A204.1 (cell line): ENCODE measurements around the gene VIPR2.

Experiments
- FAIRE-seq: peaks from 2 replicates; lab custom pipeline; 2012; peaks lifted over from hg19 to GRCh38; lab: Jason Lieb, UNC

Gene VIPR2

GRCh38 chr7:159119851-159120539, 24.7 kb downstream of the VIPR2 start:
- no peak for FAIRE-seq

DNA sequence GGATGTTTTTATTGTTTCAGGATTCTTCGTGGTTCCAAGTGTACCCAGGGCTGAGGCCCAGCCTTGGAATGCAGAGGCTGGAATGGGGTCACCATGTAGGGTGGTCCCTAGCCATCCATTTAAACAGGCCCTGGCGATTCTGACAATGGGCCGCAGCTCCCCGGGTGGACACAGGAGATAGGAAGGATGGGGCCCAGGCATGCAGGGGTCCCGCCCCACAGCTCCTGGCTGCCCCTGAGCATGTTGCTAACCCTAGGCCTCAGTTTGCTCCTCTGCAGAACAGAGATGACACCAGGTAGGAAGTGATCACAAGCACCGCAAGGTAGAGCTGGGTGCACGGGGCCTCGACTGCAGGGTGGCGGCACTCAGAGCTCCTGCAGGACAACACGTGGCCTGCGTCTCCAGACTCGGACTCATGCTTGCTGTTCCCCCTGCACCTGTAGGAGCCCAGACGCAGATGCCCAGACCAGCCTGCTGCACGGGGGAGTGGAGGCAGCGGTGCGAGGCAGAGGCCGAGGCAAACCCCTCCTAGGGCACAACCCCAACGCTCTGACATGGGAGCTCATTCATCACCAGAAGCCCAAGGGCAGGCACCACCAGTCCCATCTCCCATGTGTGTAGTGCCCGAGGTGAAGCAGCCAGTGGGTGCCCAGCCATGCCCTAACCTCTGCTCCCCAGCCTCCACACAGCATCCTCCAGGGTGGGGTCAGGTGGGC, 25.5 kb downstream of the VIPR2 start:
- FAIRE-seq: no peak

DNA sequence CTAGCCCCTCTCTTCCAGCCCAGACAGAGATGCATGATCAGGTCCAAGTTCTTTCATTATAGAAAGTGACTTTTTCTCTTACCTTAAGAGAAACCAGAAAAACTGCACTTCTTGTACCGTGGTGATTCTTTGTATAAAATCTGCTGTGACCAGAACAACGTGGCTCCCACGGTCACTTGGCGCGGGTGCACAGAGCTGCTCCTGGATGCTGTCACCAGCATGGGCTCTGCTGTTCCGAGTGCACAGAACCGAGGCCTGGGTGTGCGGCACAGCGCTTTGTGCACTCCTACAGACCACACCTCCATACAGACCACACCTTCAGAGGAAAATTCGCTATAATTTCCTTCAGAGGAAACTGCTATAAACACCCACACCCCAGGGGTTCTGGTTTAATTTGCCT, 26.0 kb downstream of the VIPR2 start:
- no peak for FAIRE-seq

- FAIRE-seq: no peak
Observed at GRCh38 chr7:159118197-159118595, 26.5 kb downstream of the VIPR2 start.

- FAIRE-seq: no peak
Observed at GRCh38 chr7:159117366-159118196, 27.1 kb downstream of the VIPR2 start.

DNA sequence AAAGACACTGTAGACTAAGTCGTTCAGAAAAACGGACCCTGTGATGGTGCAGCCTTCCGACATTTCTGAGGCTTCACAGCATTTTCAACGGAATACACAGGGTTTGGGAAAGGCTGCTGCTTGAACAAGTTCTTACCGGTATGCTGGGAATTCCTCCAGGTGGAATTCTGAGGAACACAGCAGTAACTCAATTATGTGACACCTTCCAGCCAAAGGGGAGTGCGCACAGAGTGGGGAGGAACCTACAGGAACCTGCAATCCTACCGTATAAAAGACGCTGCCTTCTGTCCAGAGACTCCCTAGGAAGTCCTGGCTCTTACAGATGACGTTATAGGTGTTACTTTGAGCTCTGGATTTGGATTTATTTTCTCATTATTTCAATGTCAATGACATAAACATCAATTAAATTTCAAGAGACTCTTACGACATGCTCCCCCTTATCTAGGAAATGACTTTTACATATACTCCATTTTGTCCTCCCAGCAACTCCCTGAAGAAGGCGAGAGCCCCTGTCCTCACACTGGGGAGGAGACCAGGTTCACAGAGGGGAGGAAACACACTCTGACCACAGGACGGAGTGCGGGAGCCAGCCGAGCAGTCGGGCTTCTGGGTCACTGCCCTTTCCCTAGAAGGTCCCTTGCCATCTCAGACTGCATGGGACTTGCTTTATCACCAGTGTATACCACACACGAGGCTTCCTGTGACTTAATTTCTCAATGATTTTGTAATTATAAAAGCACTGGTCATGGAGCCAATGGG, 27.9 kb downstream of the VIPR2 start:
- FAIRE-seq: no peak

DNA sequence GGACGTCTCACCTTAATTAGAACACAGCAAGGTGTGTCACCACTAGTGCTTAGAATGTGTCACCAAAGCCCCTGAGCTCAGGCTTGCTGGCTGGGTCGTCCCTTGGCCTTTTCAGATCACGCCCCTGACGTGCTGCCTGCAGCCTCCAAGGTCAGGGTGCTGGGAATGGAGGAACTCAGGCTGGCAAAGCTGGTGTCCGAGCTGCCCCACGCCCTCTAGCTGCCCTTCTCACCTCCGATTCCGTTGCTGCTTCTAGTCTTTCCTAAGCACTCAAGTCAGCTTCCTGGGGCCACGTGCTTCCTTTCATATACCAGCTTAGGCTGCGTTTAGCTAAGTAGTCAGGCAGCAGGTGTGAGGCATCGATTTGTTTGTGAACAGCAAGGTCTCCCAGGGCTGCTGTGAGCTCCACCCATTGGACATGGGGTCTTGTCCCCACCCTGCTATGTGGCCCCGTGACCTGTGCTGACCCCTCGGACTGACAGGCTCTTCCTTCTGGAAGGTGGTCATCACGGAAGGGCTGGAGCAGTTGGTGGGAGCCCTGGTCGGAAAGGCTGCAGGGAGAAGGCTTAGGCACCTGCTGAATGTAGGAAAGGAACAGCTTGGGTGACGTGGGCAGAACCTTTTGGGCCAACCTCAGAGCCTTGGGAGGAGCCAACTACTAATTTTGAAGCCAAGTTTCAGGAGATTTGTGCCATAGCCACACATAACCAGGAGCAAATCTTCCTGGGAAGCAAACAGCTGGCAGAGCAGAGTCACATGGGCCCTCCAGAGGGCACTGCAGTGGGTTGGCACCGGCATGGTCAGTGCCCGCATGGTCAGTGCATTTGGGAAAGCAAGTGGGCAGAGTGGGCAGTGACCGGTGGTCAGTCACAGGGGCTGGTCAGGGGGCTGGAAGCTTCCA, 28.8 kb downstream of the VIPR2 start:
- no peak for FAIRE-seq

DNA sequence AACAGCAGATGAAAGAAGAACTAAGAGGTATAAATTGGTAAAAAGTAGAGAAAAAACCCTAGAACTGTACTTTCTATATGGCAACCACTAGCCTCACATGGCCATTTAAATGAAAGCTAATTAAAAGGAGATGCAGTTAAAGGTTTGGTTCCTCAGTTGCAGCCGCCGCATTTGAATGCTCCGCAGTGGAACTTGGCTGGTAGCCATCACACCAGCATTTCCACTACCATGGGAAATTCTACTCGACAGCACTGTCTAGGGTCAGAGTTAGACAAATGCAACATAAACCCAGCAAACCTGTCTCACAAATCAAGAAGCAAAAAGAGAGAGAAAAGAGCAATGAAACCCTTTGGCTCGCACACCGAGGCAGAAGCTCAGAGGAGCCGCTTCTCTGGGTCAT, 29.7 kb downstream of the VIPR2 start:
- FAIRE-seq: no peak

DNA sequence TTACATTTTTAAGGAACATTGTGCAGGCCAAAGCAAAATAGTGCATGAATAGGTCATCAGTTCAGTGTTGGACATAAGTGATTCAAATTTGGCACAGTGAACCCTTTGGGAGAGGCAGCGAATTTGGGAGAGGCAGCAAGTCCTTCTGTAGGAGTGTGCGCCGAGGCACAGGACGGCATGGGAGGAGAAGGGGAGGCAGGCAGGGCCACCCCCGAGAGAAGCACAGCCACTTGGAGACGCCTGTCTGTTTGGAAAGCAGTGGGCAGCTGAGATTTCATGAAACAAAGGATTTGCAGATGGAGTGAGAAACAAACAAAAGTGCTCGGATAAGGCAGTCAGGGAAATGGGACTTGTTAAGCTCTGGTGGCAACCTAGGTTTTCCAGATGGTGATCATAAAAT, 30.6 kb downstream of the VIPR2 start:
- no peak for FAIRE-seq

DNA sequence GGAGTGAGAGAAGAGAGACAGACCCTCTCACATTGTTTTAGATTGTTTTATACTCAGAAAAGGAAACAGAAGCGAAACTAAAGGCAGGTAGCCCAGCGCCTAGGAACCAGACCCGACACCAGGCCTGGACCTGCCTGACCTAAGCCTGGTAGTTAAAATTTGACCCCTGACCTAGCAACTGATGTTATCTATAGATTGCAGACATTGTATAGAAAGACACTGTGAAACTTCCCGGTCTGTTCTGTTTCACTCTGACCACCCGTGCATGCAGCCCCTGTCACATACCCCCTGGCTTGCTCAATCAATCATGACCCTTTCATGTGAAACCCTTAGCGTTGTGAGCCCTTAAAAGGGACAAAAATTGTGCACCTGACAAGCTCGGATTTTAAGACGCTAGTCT, 31.6 kb downstream of the VIPR2 start:
- no peak for FAIRE-seq

DNA sequence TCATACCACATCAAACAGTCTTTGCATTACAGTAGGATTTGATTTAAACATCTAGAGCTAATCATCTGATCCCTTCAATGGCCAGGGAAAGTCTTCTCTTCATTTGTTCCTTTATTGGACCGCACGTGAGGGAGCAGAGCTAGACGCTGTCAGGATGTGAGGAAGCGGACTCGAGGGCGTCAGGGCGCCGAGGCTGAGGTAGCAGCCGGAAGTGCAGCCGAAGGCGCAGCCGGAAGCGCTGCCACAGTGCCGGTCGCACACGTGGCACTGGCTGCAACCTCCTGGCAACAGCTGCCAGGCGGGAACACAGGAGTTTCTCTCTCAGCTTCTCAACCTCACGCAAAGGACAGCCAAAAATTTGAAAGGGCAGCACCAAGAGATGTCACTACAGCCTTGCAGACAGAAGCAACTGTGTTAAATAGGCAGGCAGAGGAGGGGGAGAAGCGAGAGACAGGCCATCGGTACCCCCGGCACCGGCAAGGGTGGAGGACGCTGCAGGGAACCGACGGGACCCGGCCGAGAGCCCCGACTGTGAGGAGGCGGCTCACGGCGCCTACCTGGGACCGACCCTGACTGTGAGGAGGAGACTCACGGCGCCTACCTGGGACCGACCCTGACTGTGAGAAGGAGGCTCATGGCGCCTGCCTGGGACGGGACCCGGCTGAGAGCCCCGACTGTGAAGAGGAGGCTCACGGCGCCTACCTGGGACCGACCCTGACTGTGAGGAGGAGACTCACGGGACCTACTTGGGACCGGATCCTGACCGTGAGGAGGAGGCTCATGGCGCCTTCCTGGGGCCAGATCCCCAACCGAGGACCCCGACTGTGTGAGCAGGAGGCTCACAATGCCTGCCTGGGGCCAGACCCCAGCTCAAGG, 32.3 kb downstream of the VIPR2 start:
- no peak for FAIRE-seq

DNA sequence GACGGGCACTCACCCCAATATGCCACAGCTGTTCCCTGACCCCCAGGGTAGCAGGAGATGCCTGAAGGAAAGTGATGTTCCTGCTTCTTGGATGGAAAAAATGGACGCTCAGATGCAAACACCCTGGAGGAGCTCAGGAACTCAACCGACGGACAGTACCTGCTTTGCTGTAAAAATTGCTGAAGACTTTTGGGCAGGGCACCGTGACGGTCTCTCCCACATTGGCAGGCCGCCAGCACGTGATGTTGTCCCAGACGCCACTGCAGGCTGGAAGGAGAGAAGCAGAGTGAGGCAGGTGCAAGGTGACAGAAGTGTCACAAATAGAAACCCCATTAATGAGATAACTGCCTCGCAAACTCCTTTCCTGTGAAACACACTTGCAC, 35.0 kb downstream of the VIPR2 start:
- FAIRE-seq: no peak

DNA sequence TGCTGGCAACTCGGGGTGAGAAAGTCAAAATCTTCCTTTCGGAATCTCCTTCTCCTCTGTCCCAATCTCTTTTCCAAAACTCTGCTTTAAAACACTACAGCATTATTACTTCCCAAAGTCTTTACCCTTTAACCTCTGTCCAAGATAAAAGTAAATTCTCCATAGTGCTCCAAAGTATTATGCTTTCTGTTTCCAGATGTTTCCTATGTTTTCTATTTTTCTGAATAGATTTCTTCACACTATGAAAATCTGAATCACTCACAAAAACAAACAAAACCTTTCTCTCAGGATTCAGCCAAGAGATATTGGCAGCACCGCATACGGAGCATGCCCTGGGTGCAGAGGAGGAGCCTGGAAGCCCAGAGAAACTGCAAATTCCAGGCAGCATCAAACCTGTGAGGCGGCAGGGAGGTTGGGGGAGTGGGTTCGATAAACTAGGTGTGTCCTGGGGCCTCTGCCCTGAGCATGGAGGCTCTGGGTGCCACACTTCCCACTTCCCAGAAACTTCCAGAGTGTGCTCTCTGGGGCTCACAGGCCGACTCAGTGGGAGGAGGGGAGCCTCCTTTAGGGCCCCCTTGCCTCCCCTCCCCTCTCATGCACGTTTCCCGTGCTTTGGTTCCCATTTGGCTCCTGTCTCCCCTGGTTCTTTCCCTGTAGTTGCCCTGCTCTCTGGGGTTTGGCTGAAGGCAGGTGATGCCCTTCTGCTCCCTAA, 35.6 kb downstream of the VIPR2 start:
- FAIRE-seq: no peak

DNA sequence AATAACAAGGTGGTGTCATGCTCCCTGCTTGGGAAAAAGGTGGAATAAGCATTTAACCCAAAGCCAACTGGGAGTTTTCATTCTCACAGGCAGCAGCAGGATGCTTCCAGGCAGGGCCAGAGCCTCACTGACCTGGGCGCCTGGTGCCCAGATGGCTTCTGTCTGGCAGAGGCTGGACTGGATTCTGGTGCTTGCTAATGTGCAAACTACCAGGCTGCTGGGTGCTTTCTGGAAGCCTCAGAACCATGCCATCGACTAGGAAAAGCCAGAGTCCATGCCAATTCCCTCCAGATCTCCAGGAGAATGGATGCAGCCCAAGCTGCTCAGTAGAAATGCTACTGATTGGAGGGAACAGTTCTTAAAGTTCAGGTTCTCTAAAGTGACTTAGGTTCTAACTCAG, 36.2 kb downstream of the VIPR2 start:
- no peak for FAIRE-seq

- no peak for FAIRE-seq
Observed at GRCh38 chr7:159107161-159107892, 37.3 kb downstream of the VIPR2 start.

DNA sequence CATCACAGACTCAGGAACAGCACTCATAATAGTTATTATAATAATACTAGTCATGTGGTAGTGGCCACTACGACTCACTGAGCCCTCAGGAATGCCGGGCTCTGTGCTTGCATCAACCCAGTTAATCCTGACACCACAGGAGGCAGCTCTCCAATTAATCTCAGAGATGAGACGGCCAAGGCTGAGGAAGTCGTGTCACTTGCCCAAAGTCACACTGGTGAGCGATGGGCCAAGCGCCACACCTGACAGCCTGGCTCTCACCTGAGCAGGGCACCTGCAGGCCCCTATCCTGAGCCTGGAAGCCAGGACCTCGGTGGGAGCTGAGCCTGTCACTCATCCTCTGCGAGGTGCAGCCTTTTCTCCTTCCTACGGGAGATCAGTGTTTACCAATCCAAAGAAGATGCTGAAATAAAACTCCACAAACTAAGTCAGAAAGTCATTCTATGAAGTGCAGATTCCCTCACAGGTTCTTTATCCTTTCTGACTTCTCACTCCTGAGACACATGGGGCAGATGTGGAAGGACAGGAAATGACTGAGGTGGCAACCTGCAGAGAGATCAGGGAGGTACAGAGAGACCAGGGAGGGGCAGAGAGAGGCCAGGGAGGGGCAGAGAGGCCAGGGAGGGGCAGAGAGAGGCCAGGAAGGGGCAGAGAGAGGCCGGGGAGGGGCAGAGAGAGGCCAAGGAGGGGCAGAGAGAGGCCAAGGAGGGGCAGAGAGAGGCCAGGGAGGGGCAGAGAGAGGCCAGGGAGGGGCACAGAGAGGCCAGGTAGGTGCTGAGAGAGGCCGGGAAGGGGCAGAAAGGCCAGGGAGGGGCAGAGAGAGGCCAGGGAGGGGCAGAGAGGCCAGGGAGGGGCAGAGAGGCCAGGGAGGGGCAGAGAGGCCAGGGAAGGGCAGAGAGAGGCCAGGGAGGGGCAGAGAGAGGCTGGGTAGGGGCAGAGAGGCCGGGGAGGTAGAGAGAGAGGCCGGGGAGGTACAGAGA, 38.5 kb downstream of the VIPR2 start:
- no peak for FAIRE-seq

DNA sequence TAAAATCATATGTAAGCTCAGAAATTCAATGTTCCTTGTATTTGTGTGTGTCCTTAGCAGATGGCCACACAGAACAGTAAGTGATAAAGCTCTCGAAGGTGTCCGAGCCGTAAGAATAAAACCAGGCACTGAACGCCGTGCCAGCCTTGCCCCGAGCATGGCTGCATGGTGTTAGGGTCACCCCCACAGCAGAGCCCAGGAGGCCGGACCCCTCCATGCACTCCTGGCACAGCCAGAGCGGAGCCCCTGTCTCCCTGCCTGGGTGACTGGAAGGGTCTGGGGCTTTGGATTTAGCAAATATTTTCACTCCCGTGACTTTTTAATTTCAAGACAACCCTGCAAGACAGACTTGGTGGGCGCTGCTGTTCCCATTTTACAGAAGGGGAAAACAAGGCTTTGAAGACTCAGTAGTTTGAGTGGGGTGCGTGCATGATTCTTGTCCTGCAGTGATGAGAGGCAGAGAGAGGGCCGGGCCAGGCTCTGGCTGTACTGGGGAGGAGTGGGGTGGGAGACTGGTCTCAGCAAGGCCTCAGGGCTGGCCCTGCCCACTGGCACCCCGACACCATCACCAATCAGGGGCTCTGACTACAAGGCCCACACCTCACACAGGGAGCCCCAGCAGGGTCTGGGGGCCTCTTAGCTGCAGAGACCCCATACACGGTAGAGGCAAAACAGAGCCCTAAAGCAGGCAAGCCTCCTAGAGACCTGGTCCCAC, 39.4 kb downstream of the VIPR2 start:
- FAIRE-seq: no peak
